Lower lobe of right lung (tissue), 2 donors: Measurements from ENCODE around the gene RIMS1. TPM values are rescaled to one million over a fixed set of nuclear protein-coding genes. Genes with fewer than 3 reads are reported as not detected.
A peak's percentile ranks its signal among the peaks of the same experiment; 100 is the strongest.

Source experiments
- ATAC-seq, 2 donors: fragments of 200-7000 bp; cut with Tn5 transposase; one replicate each; pipeline ENCODE4 v1.9.1; 2020 to 2022; ENCODE audit warnings: mild to moderate bottlenecking in 2 of 2, moderate library complexity in 2 of 2
- DNase-seq: peaks from one replicate; pipeline ENCODE4 v3.0.0-alpha.2; 2020
- H3K27ac ChIP-seq: fragments of 200-600 bp; one replicate; pipeline ENCODE4 v1.8.0; 2022
- H3K27me3 ChIP-seq: fragments of 200-600 bp; one replicate; pipeline ENCODE4 v1.8.0; 2022; ENCODE audit warnings: low read depth
- H3K36me3 ChIP-seq: fragments of 200-600 bp; one replicate; pipeline ENCODE4 v1.8.0; 2022; ENCODE audit warnings: mild to moderate bottlenecking
- H3K4me1 ChIP-seq: fragments of 200-600 bp; one replicate; pipeline ENCODE4 v1.8.0; 2022
- H3K4me3 ChIP-seq: fragments of 200-600 bp; one replicate; pipeline ENCODE4 v1.8.0; 2022; ENCODE audit warnings: mild to moderate bottlenecking
- H3K9me3 ChIP-seq: fragments of 200-600 bp; one replicate; pipeline ENCODE4 v1.8.0; 2022
- intact Hi-C: fragments of 100-400 bp; cut with DNase I; formaldehyde crosslinking; loops from one replicate; pipeline ENCODE4 v1.11.0; 2022
- total RNA-seq: library from RNA; stranded (reverse); fragmentation: NEBNext Ultra II Directional; extraction: Animal tissue kit (Norgen Biotek cat#: 25700); gene quantifications from one replicate; pipeline ENCODE4 v1.2.1, GENCODE V29; 2021
- TF ChIP-seq, protein P1 (sequence below): fragments of 200-600 bp; IDR thresholded peaks from one replicate; pipeline ENCODE4 v1.8.0; 2022; ENCODE audit warnings: antibody characterized with exemption, mild to moderate bottlenecking
- donor health status: DM: no; HTN: yes; CAD: no; lungs with severe emphysema.

The RIMS1 gene
- total RNA-seq, 1 donor from 2014 or later: 3.8 TPM

DNA sequence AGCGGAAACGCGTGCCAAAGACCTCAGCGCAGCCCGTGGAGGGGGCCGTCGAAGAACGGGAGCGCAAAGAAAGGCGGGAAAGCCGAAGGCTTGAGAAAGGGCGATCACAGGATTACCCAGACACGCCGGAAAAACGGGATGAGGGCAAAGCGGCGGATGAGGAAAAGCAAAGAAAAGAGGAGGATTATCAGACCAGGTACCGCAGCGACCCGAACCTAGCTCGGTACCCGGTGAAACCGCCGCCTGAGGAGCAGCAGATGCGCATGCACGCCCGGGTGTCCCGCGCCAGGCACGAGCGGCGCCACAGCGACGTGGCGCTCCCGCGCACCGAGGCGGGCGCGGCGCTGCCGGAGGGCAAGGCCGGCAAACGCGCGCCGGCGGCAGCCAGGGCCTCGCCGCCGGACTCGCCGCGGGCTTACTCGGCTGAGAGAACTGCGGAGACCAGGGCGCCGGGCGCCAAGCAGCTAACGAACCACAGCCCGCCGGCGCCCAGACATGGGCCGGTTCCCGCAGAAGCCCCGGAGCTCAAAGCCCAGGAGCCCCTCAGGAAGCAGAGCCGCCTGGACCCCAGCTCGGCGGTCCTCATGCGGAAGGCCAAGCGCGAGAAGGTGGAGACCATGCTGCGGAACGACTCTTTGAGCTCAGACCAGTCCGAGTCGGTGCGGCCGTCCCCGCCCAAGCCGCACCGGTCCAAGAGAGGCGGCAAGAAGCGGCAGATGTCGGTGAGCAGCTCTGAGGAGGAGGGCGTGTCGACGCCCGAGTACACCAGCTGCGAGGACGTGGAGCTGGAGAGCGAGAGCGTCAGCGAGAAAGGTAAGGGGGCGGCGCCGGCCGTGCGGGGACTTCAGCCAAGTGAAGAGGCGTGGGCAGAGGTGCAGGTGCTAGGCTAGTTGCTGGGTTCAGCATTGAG, 296.2 kb downstream of the RIMS1 start:
- peak overlapping the region; percentile 53 for H3K4me3 ChIP-seq

DNA sequence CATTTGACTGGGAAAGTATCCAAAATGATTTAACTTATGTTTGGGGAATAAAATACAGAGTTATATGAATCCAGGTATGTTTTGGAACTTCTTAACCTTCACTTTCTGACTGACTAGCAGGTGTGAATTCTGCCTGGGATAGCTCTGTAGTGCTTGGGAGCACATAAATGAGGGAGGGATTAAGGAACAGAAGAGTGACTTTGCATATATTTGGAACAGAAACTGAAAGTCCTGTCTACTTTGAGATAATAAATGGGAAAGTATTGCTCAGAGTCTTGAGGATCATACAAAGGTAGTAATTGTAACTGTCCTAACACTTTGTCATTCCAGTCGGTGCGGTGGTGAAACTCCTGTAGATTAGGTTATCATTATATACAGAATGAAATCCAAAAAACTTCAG, 317.6 kb downstream of the RIMS1 start:
- Histone ChIP-seq H3K4me3 (no peak overlapping the region), H3K27me3 (no peaks in the 10 kb centered on the region), H3K9me3 (no peaks in the 10 kb centered on the region), H3K27ac (no peak overlapping the region), H3K4me1 (no peaks in the 10 kb centered on the region), H3K36me3 (no peaks in the 10 kb centered on the region)
- intact Hi-C loops: no loop called here
- TF ChIP-seq, protein P1, sequence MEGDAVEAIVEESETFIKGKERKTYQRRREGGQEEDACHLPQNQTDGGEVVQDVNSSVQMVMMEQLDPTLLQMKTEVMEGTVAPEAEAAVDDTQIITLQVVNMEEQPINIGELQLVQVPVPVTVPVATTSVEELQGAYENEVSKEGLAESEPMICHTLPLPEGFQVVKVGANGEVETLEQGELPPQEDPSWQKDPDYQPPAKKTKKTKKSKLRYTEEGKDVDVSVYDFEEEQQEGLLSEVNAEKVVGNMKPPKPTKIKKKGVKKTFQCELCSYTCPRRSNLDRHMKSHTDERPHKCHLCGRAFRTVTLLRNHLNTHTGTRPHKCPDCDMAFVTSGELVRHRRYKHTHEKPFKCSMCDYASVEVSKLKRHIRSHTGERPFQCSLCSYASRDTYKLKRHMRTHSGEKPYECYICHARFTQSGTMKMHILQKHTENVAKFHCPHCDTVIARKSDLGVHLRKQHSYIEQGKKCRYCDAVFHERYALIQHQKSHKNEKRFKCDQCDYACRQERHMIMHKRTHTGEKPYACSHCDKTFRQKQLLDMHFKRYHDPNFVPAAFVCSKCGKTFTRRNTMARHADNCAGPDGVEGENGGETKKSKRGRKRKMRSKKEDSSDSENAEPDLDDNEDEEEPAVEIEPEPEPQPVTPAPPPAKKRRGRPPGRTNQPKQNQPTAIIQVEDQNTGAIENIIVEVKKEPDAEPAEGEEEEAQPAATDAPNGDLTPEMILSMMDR: no peak
- ATAC-seq: no peak
- no peak for DNase-seq

More for the DNA sequence above, 296.2 kb downstream of the RIMS1 start:
- TF ChIP-seq, protein P1: no peak
- Histone ChIP-seq H3K9me3 (no peaks in the 10 kb centered on the region), H3K36me3 (no peaks in the 10 kb centered on the region), H3K27me3 (peaks cover 14% of the 10 kb centered on the region), H3K27ac (no peak overlapping the region), H3K4me1 (peaks cover 8% of the 10 kb centered on the region)
- intact Hi-C loops: no loop called here
- DNase-seq (peak; percentile 70), ATAC-seq (peak; percentile 92 to 94)

DNA sequence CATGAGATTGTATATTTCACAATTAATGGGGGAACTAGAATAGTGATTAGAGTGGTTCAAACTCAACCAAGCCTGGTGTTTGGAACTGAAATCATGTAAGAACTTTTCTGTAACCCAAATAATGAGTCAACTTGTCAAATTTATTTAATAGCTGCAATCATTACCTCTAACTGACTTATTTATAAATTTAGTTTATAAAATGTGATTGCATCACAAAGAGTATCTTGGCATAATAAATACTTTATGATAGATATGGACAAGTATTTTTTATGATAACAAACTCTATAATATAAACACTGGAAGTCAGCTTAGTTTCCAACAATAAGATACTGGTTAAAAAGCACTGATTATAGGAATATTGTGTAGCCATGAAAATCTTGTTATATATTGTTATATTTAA, 319.1 kb downstream of the RIMS1 start:
- Histone ChIP-seq H3K27me3 (no peaks in the 10 kb centered on the region), H3K4me1 (no peaks in the 10 kb centered on the region), H3K27ac (no peak overlapping the region), H3K36me3 (no peaks in the 10 kb centered on the region), H3K9me3 (no peaks in the 10 kb centered on the region), H3K4me3 (no peak overlapping the region)
- intact Hi-C loops: no loop called here
- no peak for DNase-seq
- TF ChIP-seq, protein P1: no peak
- no peak for ATAC-seq

GRCh38 chr6:72206606-72207005, 320.3 kb downstream of the RIMS1 start:
- no peaks in the 10 kb centered on the region for H3K9me3 ChIP-seq
- no peaks in the 10 kb centered on the region for H3K27me3 ChIP-seq
- no peak overlapping the region for H3K4me3 ChIP-seq
- no peak overlapping the region for H3K27ac ChIP-seq
- intact Hi-C loops: no loop called here
- no peaks in the 10 kb centered on the region for H3K4me1 ChIP-seq
- TF ChIP-seq, protein P1: no peak
- no peak for ATAC-seq
- no peaks in the 10 kb centered on the region for H3K36me3 ChIP-seq
- DNase-seq: no peak

GRCh38 chr6:72212686-72213085, 326.3 kb downstream of the RIMS1 start:
- intact Hi-C loops: no loop called here
- no peak overlapping the region for H3K4me3 ChIP-seq
- TF ChIP-seq, protein P1: no peak

More at GRCh38 chr6:72212686-72213085, 326.3 kb downstream of the RIMS1 start:
- no peak overlapping the region for H3K27ac ChIP-seq
- H3K4me1 ChIP-seq: no peaks in the 10 kb centered on the region
- no peaks in the 10 kb centered on the region for H3K9me3 ChIP-seq
- ATAC-seq (no peak), DNase-seq (no peak)
- no peaks in the 10 kb centered on the region for H3K27me3 ChIP-seq
- H3K36me3 ChIP-seq: no peaks in the 10 kb centered on the region
